ENCODE results near the gene ISCU. TPM values are rescaled to one million over a fixed set of nuclear protein-coding genes. Genes with fewer than 3 reads are reported as not detected.

Gene ISCU
- total and polyA plus RNA-seq, 2 of the 8 experiments (the other 6 are each of a cell fraction or from before 2014, with no cell fraction given) = 72.1 to 78.1 TPM

- TF ChIP-seq ATF2 (IDR thresholded peaks at IDR 0.05; ENCODE audit: low read length) = no peak
- TF ChIP-seq E2F6 (IDR thresholded peaks at IDR 0.05) = no peak
- TF ChIP-seq BACH1 (IDR thresholded peaks at IDR 0.05; ENCODE audit: low read length) = no peak
- no peak for TF ChIP-seq KDM4A (IDR thresholded peaks at IDR 0.05; ENCODE audit: low read depth, low read length, severe bottlenecking)
- TF ChIP-seq KDM1A (IDR thresholded peaks at IDR 0.05; ENCODE audit: borderline replicate concordance, low read length) = no peak
- TF ChIP-seq SP4 (IDR thresholded peaks at IDR 0.05; ENCODE audit: low read length) = no peak
- no peak for TF ChIP-seq TBP (IDR thresholded peaks at IDR 0.05; ENCODE audit: low read depth, low read length)
- TF ChIP-seq POLR2A (IDR thresholded peaks at IDR 0.05; ENCODE audit: control extremely low read depth in 1 of 2, low read depth in 2 of 2, low read length in 2 of 2) = no peak
- TF ChIP-seq ATF3 (IDR thresholded peaks at IDR 0.05; ENCODE audit: insufficient read depth, low read depth, low read length) = no peak
Measured at GRCh38 chr12:108589028-108589839, 26.8 kb downstream of the ISCU start (continued).

Data from H1 (cell line).